K562 (cell line): ENCODE results near the gene VPS45. TPM values are rescaled to one million over a fixed set of nuclear protein-coding genes. Genes with fewer than 3 reads are reported as not detected.

ENCODE experiments used
- ATAC-seq: fragments of 200-7000 bp; cut with Tn5 transposase; 3 replicates; pipeline ENCODE4 v1.9.1; 2020; ENCODE audit warnings: moderate library complexity
- BruUV-seq: library from RNA; stranded (reverse); fragments of 400-500 nt; replicated peaks from 2 replicates; lab custom pipeline; 2021; lab: Mats Ljungman, UMichigan
- CTCF ChIA-PET: fragments of 300-600 bp; formaldehyde crosslinking; extraction: SDS; loops from one replicate; lab custom pipeline; 2021; ENCODE audit warnings: low intra/inter-chr PET ratio; lab: Yijun Ruan, JAX
- POLR2A ChIA-PET: fragments of 300-600, 350-650 bp; sonication (Branson Sonifier 250); formaldehyde crosslinking; extraction: SDS; loops from one replicate; lab custom pipeline; 2021; ENCODE audit warnings: antibody characterized with exemption, inconsistent platforms; lab: Yijun Ruan, JAX
- DNase-seq, 4 experiments: peaks; one replicate each; pipeline versions ENCODE4 v3.0.0 to v3.0.0-alpha.2; 2011 to 2018; ENCODE audit warnings: low spot score in 3 of 4, mixed read lengths in 3 of 4; ENCODE audit errors: extremely low read depth in 1 of 4
- FAIRE-seq: peaks from 2 replicates; lab custom pipeline; 2011; peaks lifted over from hg19 to GRCh38; lab: Jason Lieb, UNC
- H2AFZ ChIP-seq: 2 replicates; pipeline ENCODE4 v1.6.0; 2011; ENCODE audit warnings: low read depth, low read length, control low read depth, inconsistent platforms
- H3K27ac ChIP-seq: fragments of 200-600 bp; 3 replicates; pipeline ENCODE4 v1.8.0; 2011; ENCODE audit warnings: low read depth, mild to moderate bottlenecking, control low read depth, inconsistent platforms, low read length, moderate library complexity, mixed read lengths; ENCODE audit errors: extremely low read depth
- H3K27me3 ChIP-seq, 2 experiments: fragments of 300-600 bp in 1 of 2; 2 replicates in 1 of 2; 3 replicates in 1 of 2; pipeline versions ENCODE4 v1.6.0 to v1.8.0; 2011; ENCODE audit warnings: inconsistent platforms in 2 of 2, low read length in 2 of 2, mild to moderate bottlenecking in 1 of 2, mixed read lengths in 1 of 2, moderate library complexity in 1 of 2; ENCODE audit not compliant: control insufficient read depth in 2 of 2, insufficient read depth in 2 of 2
- H3K36me3 ChIP-seq: fragments of 300-600 bp; 3 replicates; pipeline ENCODE4 v1.8.0; 2011; ENCODE audit warnings: mild to moderate bottlenecking, low read length, inconsistent platforms; ENCODE audit not compliant: control insufficient read depth, insufficient read depth
- H3K4me1 ChIP-seq, 2 experiments: fragments of 200-600 bp in 1 of 2; replicated peaks in 1 of 2; 2 replicates in 1 of 2; 3 replicates in 1 of 2; pipeline versions ENCODE4 v1.5.1 to v1.8.0; 2011; ENCODE audit warnings: inconsistent platforms in 2 of 2, low read length in 2 of 2, mild to moderate bottlenecking in 1 of 2, mixed read lengths in 1 of 2, moderate library complexity in 1 of 2; ENCODE audit not compliant: control insufficient read depth in 2 of 2, insufficient read depth in 2 of 2
- H3K4me2 ChIP-seq: 2 replicates; pipeline ENCODE4 v1.6.1; 2011; ENCODE audit warnings: low read length, control low read depth, inconsistent platforms, mixed read lengths; ENCODE audit not compliant: insufficient read depth
- H3K4me3 ChIP-seq: fragments of 200-600 bp; sonication (generic), shearing (Covaris generic); 2 replicates; pipeline ENCODE4 v1.5.1; 2016; ENCODE audit warnings: control low read depth, inconsistent platforms
- H3K79me2 ChIP-seq: fragments of 200-600 bp; 3 replicates; pipeline ENCODE4 v1.8.0; 2011; ENCODE audit warnings: low read length, inconsistent platforms; ENCODE audit not compliant: control insufficient read depth, insufficient read depth
- H3K9ac ChIP-seq, 2 experiments: 2 replicates each; pipeline versions ENCODE4 v1.6.0 to v1.6.1; 2011; ENCODE audit warnings: low read depth in 2 of 2, low read length in 2 of 2, control low read depth in 1 of 2, inconsistent platforms in 1 of 2, mild to moderate bottlenecking in 1 of 2, mixed read lengths in 1 of 2; ENCODE audit not compliant: insufficient read depth in 1 of 2
- H3K9me1 ChIP-seq: one replicate; pipeline ENCODE4 v1.6.0; 2011; ENCODE audit warnings: inconsistent platforms, mild to moderate bottlenecking, low read length, moderate library complexity; ENCODE audit not compliant: control insufficient read depth, insufficient read depth
- H3K9me3 ChIP-seq: replicated peaks from 2 replicates; pipeline ENCODE4 v1.5.1; 2011; ENCODE audit warnings: low read depth, low read length, inconsistent platforms; ENCODE audit not compliant: control insufficient read depth, insufficient read depth
- H4K20me1 ChIP-seq: replicated peaks from 2 replicates; pipeline ENCODE4 v1.6.1; 2011; ENCODE audit warnings: low read length, inconsistent platforms, mixed read lengths; ENCODE audit not compliant: control insufficient read depth, insufficient read depth
- ARHGAP35 ChIP-seq: fragments of 450-650 bp; IDR thresholded peaks from 2 replicates; pipeline ENCODE4 v1.6.1; 2018; ENCODE audit not compliant: partially characterized antibody
- HDAC1 ChIP-seq, 2 experiments: fragments of 450-650 bp; IDR thresholded peaks; 2 replicates each; pipeline ENCODE4 v1.6.1; 2016 to 2017; ENCODE audit warnings: inconsistent platforms in 1 of 2, mild to moderate bottlenecking in 1 of 2, moderate library complexity in 1 of 2
- KDM5B ChIP-seq: fragments of 200-600 bp; sonication (generic); IDR thresholded peaks from 2 replicates; pipeline ENCODE4 v1.6.1; 2012; ENCODE audit warnings: low read depth, mild to moderate bottlenecking, moderate library complexity, low read length, control low read depth, inconsistent platforms; ENCODE audit not compliant: insufficient replicate concordance
- KLF10 ChIP-seq: fragments of 250-450 bp; sonication (Bioruptor Pico); IDR thresholded peaks from 2 replicates; pipeline ENCODE4 v1.6.1; 2021; ENCODE audit warnings: matching md5 sums
- KLF13 ChIP-seq: fragments of 450-650 bp; IDR thresholded peaks from 2 replicates; pipeline ENCODE4 v1.6.1; 2016; ENCODE audit warnings: missing genetic modification characterization, low read depth, mild to moderate bottlenecking, missing compliant biosample characterization, moderate library complexity, borderline replicate concordance
- LEF1 ChIP-seq: fragments of 450-650 bp; IDR thresholded peaks from 2 replicates; pipeline ENCODE4 v1.6.1; 2016; ENCODE audit warnings: mild to moderate bottlenecking
- NFE2L1 ChIP-seq: fragments of 450-650 bp; IDR thresholded peaks from 2 replicates; pipeline ENCODE4 v1.6.1; 2016; ENCODE audit warnings: missing genetic modification characterization, low read depth, mild to moderate bottlenecking, missing compliant biosample characterization, moderate library complexity, borderline replicate concordance
- PCBP2 ChIP-seq: fragments of 200-400 bp; formaldehyde crosslinking; IDR thresholded peaks from 2 replicates; pipeline ENCODE4 v1.6.1; 2018; ENCODE audit warnings: low read length, low read depth, mild to moderate bottlenecking, moderate library complexity; ENCODE audit not compliant: poor library complexity, severe bottlenecking
- RBM25 ChIP-seq: fragments of 200-400 bp; formaldehyde crosslinking; IDR thresholded peaks from 2 replicates; pipeline ENCODE4 v1.6.1; 2018; ENCODE audit warnings: low read length, low read depth, moderate library complexity; ENCODE audit not compliant: severe bottlenecking
- SLC30A9 ChIP-seq: fragments of 250-450 bp; sonication (Bioruptor Pico); IDR thresholded peaks from 2 replicates; pipeline ENCODE4 v1.8.0; 2022; ENCODE audit warnings: mild to moderate bottlenecking, moderate library complexity
- TFE3 ChIP-seq: fragments of 450-650 bp; formaldehyde crosslinking; IDR thresholded peaks from 2 replicates; pipeline ENCODE4 v1.4.0; 2020; ENCODE audit warnings: mild to moderate bottlenecking, mixed read lengths
- THAP7 ChIP-seq: fragments of 250-450 bp; sonication (Bioruptor Pico); IDR thresholded peaks from 2 replicates; pipeline ENCODE4 v1.5.0; 2021
- YBX1 ChIP-seq: fragments of 450-650 bp; IDR thresholded peaks from 2 replicates; pipeline ENCODE4 v1.7.1; 2016; ENCODE audit warnings: mild to moderate bottlenecking
- ZNF134 ChIP-seq: fragments of 250-450 bp; sonication (Bioruptor Pico); conservative IDR thresholded peaks from 2 replicates; pipeline ENCODE4 v1.4.0; 2020
- ZNF175 ChIP-seq: fragments of 200-800 bp; sonication (Bioruptor generic); IDR thresholded peaks from 2 replicates; pipeline ENCODE4 v1.6.1; 2016; ENCODE audit warnings: low read depth, mild to moderate bottlenecking, missing genetic modification characterization, missing compliant biosample characterization
- ZNF584 ChIP-seq: fragments of 200-800 bp; sonication (Bioruptor generic); IDR thresholded peaks from 2 replicates; pipeline ENCODE4 v1.6.1; 2016; ENCODE audit warnings: low read depth, mild to moderate bottlenecking, missing genetic modification characterization, missing compliant biosample characterization
- ZNF589 ChIP-seq: fragments of 200-800 bp; sonication (Bioruptor generic); IDR thresholded peaks from 2 replicates; pipeline ENCODE4 v1.6.1; 2016; ENCODE audit warnings: low read depth, missing genetic modification characterization, missing compliant biosample characterization
- WGBS: fragments of 100-300 bp; shearing (Covaris generic); methylation state at CpG from one replicate; pipeline ENCODE4 v1.1.6; 2016; ENCODE audit warnings: low coverage, mixed read lengths; ENCODE audit not compliant: insufficient coverage; ENCODE audit errors: missing lambda C conversion rate; 5-methylcytosine and 5-hydroxymethylcytosine counted together
- in situ Hi-C: fragments of 300-500 bp; cut with MboI; formaldehyde crosslinking; loops from 4 replicates; pipeline ENCODE4 v1.15.0; 2018; ENCODE audit warnings: inconsistent platforms, mixed read lengths
- intact Hi-C: fragments of 100-400 bp; cut with micrococcal nuclease; formaldehyde crosslinking; loops from 2 replicates; pipeline ENCODE4 v1.14.2; 2022
- polyA plus RNA-seq, 8 experiments: library from polyadenylated mRNA; depleted of rRNA in 4 of 8; stranded (reverse) in 5 of 8; unstranded in 3 of 8; fragments of >200 nt; fragmentation: Nextera tagmentation in 2 of 8; fragmentation: Illumina TruSeq in 1 of 8; extraction: Ambion mirVana in 2 of 8; extraction: Trizol in 1 of 8; gene quantifications; 2 replicates each; pipeline versions ENCODE4 v1.2.1 to v1.2.3, GENCODE V29; 2011 to 2014; ENCODE audit warnings: inconsistent platforms in 1 of 8, missing spikeins in 1 of 8
- total RNA-seq, 7 experiments: library from RNA; depleted of rRNA in 6 of 7; stranded (reverse); fragments of >200 nt in 6 of 7; fragmentation: Illumina TruSeq in 2 of 7; extraction: Trizol in 2 of 7; gene quantifications; 2 replicates each; pipeline versions ENCODE4 v1.2.1 to v1.2.3, GENCODE V29; 2011 to 2021; ENCODE audit warnings: low replicate concordance in 1 of 7
- TF ChIP-seq, protein P1 (sequence below): sonication (generic); formaldehyde crosslinking; IDR thresholded peaks from 2 replicates; pipeline ENCODE4 v1.9.0; 2022; ENCODE audit warnings: mild to moderate bottlenecking, missing genetic modification reagents

VPS45 gene
- total and polyA plus RNA-seq, 9 of the 15 experiments (the other 6 are each of a cell fraction or from before 2014, with no cell fraction given): 17.9 to 48.2 (median 34.4) TPM

DNA sequence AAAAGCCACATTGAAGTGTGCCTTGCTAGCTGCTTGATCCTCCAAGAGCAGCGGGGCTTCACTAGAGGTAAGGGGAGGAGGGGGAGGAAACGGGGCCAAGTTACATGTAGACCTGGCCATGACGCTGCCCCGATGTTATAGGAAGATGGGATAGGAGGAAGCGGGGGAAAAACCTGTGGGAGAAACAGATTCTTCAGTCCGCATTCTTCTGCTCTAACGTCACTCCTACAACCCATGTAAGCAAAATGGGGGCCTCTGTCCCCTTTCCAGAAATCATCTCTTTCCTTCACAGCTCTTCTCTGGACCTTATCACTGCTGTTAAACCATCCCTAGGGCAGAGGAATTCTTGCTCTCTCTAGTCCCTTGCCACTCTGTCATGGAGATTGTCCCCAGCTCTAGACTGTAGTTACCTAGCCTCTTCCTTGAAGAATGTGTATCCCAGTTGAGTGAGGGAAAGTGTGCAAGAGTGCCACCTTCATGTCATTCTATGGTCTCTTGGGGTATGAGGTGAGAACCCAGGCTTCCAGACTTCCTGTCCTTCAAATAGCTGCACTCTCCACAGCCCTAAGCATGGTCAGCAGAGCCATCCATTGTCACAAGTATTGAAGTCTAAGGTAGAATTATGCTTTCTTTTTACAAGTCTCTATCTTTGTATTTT, 93.5 kb downstream of the VPS45 start:
- intact Hi-C loops (loop anchor here (10.0 kb wide), 1 partner anchor 266 kb away; the partner anchor contains the start of gene BOLA1), in situ Hi-C loops (no loop called here)
- peaks cover 12% of the 10 kb centered on the region; the same call in 2 of the 3 replicates for H3K36me3 ChIP-seq
- peak overlapping the region; percentile 8 to 82; a peak in 2 of 4 replicates for H3K9ac ChIP-seq
- no peak overlapping the region for H3K4me3 ChIP-seq
- no peaks in the 10 kb centered on the region for H4K20me1 ChIP-seq
- DNase-seq (no peak), FAIRE-seq (no peak), ATAC-seq (no peak)
- H3K27me3 ChIP-seq: no peaks in the 10 kb centered on the region
- no peaks in the 10 kb centered on the region for H3K9me3 ChIP-seq
- peak overlapping the region; percentile 95 for H3K27ac ChIP-seq
- H3K4me2 ChIP-seq: no peak overlapping the region
- peaks cover 3% of the 10 kb centered on the region for H3K9me1 ChIP-seq
- H3K4me1 ChIP-seq: peaks cover 27 to 52% of the 10 kb centered on the region in 2 experiments
- H2AFZ ChIP-seq: peak overlapping the region; percentile 91
- 68% methylated on average over 5 of the region's 7 CpGs for WGBS
- ChIA-PET POLR2A (interaction anchor here (0.7 to 6.1 kb wide), 14 partner anchors 9 to 538 kb away, joined by 3 to 57 read pairs (median 4); partner anchors contain the start of gene PLEKHO1), CTCF (no interaction called here)
- no TSS peak for BruUV-seq
- no peak for TF ChIP-seq HDAC1 (IDR thresholded peaks at IDR 0.05)
- TF ChIP-seq THAP7: no peak
- no peak for TF ChIP-seq RBM25
- TF ChIP-seq KDM5B: no peak
- TF ChIP-seq TFE3: no peak
- TF ChIP-seq, protein P1, sequence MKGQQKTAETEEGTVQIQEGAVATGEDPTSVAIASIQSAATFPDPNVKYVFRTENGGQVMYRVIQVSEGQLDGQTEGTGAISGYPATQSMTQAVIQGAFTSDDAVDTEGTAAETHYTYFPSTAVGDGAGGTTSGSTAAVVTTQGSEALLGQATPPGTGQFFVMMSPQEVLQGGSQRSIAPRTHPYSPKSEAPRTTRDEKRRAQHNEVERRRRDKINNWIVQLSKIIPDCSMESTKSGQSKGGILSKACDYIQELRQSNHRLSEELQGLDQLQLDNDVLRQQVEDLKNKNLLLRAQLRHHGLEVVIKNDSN: no peak
- no peak for TF ChIP-seq ZNF584
- no peak for TF ChIP-seq KLF13 (tag)
- TF ChIP-seq SLC30A9 (CRISPR knock-in tag): no peak
- no peak for TF ChIP-seq NFE2L1 (tag)
- no peak for TF ChIP-seq ARHGAP35
- no peak for TF ChIP-seq ZNF134 (CRISPR knock-in tag)
- TF ChIP-seq PCBP2: no peak
- TF ChIP-seq ZNF589 (CRISPR knock-in tag): no peak
- TF ChIP-seq LEF1: no peak
- no peak for TF ChIP-seq ZNF175 (CRISPR knock-in tag)
- no peak for TF ChIP-seq KLF10 (CRISPR knock-in tag)
- TF ChIP-seq YBX1: no peak
- TF ChIP-seq, all 486 proteins: peak for 0
- H3K79me2 ChIP-seq: no peaks in the 10 kb centered on the region
